T47D (cell line): ENCODE measurements around the gene PRR7.

Source experiments
- DNase-seq, 2 experiments: peaks; one replicate each; pipeline versions ENCODE4 v3.0.0 to v3.0.0-alpha.2; 2011 to 2012; ENCODE audit warnings: low read depth in 1 of 2, low spot score in 1 of 2
- JUND ChIP-seq: IDR thresholded peaks from 2 replicates; pipeline ENCODE4 v1.6.1; 2012; ENCODE audit warnings: low read depth
- in situ Hi-C: cut with HindIII; loops from 2 replicates; pipeline ENCODE4 v1.10.0; 2016; ENCODE audit warnings: low sequenced_read_pairs, low pct_unique_long_range_greater_than_20kb

PRR7 gene

GRCh38 chr5:177427211-177427822 is 19.3 kb upstream of the PRR7 start:
- no peak for TF ChIP-seq JUND
- in situ Hi-C loops, result no loop called here
- peak; percentile 54 to 77 for DNase-seq

GRCh38 chr5:177427919-177428573 is 18.6 kb upstream of the PRR7 start:
- no peak for TF ChIP-seq JUND
- in situ Hi-C loops, result no loop called here
- no peak for DNase-seq

- in situ Hi-C loops, result no loop called here
- DNase-seq, result no peak
- no peak for TF ChIP-seq JUND
Observed at GRCh38 chr5:177428574-177429217, 17.9 kb upstream of the PRR7 start.

- no peak for TF ChIP-seq JUND
- in situ Hi-C loops, result no loop called here
- no peak for DNase-seq
Observed at GRCh38 chr5:177429248-177430040, 17.2 kb upstream of the PRR7 start.

GRCh38 chr5:177430140-177430951 is 16.3 kb upstream of the PRR7 start:
- TF ChIP-seq JUND, result no peak
- in situ Hi-C loops, result no loop called here
- DNase-seq, result no peak

GRCh38 chr5:177430972-177431316 is 15.7 kb upstream of the PRR7 start:
- TF ChIP-seq JUND, result no peak
- DNase-seq, result no peak
- in situ Hi-C loops, result no loop called here

GRCh38 chr5:177431317-177432142 is 15.1 kb upstream of the PRR7 start:
- no peak for TF ChIP-seq JUND
- in situ Hi-C loops, result no loop called here
- DNase-seq, result no peak

- in situ Hi-C loops, result no loop called here
- no peak for TF ChIP-seq JUND
- DNase-seq, result no peak
Observed at GRCh38 chr5:177432143-177432838, 14.3 kb upstream of the PRR7 start.

GRCh38 chr5:177432839-177433657 is 13.6 kb upstream of the PRR7 start:
- no peak for DNase-seq
- in situ Hi-C loops, result no loop called here
- TF ChIP-seq JUND, result no peak

GRCh38 chr5:177433658-177434217 is 12.9 kb upstream of the PRR7 start:
- no peak for DNase-seq
- no peak for TF ChIP-seq JUND
- in situ Hi-C loops, result no loop called here
